GM19468 (cell line): ENCODE data around the gene RNPS1.

Source experiments
- ATAC-seq: cut with Tn5 transposase; IDR thresholded peaks from one replicate; pipeline ENCODE4 v1.9.1; 2021; ENCODE audit warnings: mild to moderate bottlenecking, moderate library complexity, moderate number of reproducible peaks; ENCODE audit not compliant: unreplicated experiment; ENCODE audit errors: extremely low read depth

Gene RNPS1

GRCh38 chr16:2237493-2238149 lies 30.3 kb downstream of the RNPS1 start:
- no peak for ATAC-seq

- no peak for ATAC-seq
These were observed 30.8 kb downstream of the RNPS1 start for GRCh38 chr16:2237102-2237482.

GRCh38 chr16:2236337-2237101 lies 31.4 kb downstream of the RNPS1 start, which contains the start of gene DNASE1L2:
Gene DNASE1L2 (plus strand): TSS chr16:2236444. CDS start chr16:2236817, 373 bp downstream.
- ATAC-seq, result no peak

GRCh38 chr16:2235695-2236336 lies 32.1 kb downstream of the RNPS1 start:
- ATAC-seq, result no peak

GRCh38 chr16:2235234-2235651 lies 32.7 kb downstream of the RNPS1 start:
- no peak for ATAC-seq

- no peak for ATAC-seq
These were observed 33.1 kb downstream of the RNPS1 start for GRCh38 chr16:2234813-2235170.

- ATAC-seq, result no peak
These were observed 33.8 kb downstream of the RNPS1 start for GRCh38 chr16:2233872-2234812.

- no peak for ATAC-seq
These were observed 34.7 kb downstream of the RNPS1 start for GRCh38 chr16:2233046-2233775.

GRCh38 chr16:2232094-2232990 lies 35.6 kb downstream of the RNPS1 start:
- no peak for ATAC-seq

- ATAC-seq, result no peak
These were observed 36.7 kb downstream of the RNPS1 start for GRCh38 chr16:2231016-2231931.

- no peak for ATAC-seq
These were observed 37.5 kb downstream of the RNPS1 start for GRCh38 chr16:2230376-2230775.

- ATAC-seq, result no peak
These were observed 38.2 kb downstream of the RNPS1 start for GRCh38 chr16:2229632-2230250.

GRCh38 chr16:2229091-2229490 lies 38.8 kb downstream of the RNPS1 start:
- ATAC-seq, result no peak

GRCh38 chr16:2228161-2228824 lies 39.6 kb downstream of the RNPS1 start:
- ATAC-seq, result no peak

- ATAC-seq, result no peak
These were observed 41.0 kb downstream of the RNPS1 start for GRCh38 chr16:2226918-2227317.

GRCh38 chr16:2226245-2226793 lies 41.6 kb downstream of the RNPS1 start:
- no peak for ATAC-seq
